ENCODE data around the gene FGF19.
"Not testable (repeated sequence)": the region's sequence is repeated elsewhere in the genome, so short reads cannot be mapped to it uniquely, and the experiment has no call there.

The FGF19 gene

GRCh38 chr11:69697469-69697843, 6.4 kb downstream of the FGF19 start:
- DNase-seq, result no peak
- H3K9me3 ChIP-seq (ENCODE audit: control extremely low read depth in 1 of 5, control insufficient read depth in 4 of 5, insufficient read depth in 2 of 5, low read depth in 1 of 5, low read length in 4 of 5), result peaks cover 0 to 6% (median 2%) of the 10 kb centered on the region in 5 experiments
- WGBS (ENCODE audit: insufficient coverage), result 94% methylated on average over 7 of the region's 8 CpGs
- H3K36me3 ChIP-seq (ENCODE audit: control insufficient read depth in 4 of 4, insufficient read depth in 4 of 4, low read length in 3 of 4), result no peaks in the 10 kb centered on the region
- peaks cover 0 to 5% (median 0%) of the 10 kb centered on the region in 4 experiments for H3K4me1 ChIP-seq (ENCODE audit: control extremely low read depth in 1 of 4, control insufficient read depth in 4 of 4, insufficient read depth in 4 of 4, low read length in 3 of 4)
- H3K4me3 ChIP-seq (ENCODE audit: control insufficient read depth in 1 of 7, extremely low read depth in 1 of 7, insufficient read depth in 4 of 7, low read depth in 2 of 7, low read length in 6 of 7), result no peak overlapping the region
- CTCF ChIA-PET, result interaction anchor here (1.6 kb wide), 1 partner anchor 9 kb away, joined by 6 read pairs; no protein-coding TSS in a partner anchor
- POLR2A ChIA-PET, result no interaction called here
- H3K27me3 ChIP-seq (replicated peaks in 2 of 5; ENCODE audit: control insufficient read depth in 4 of 5, insufficient read depth in 5 of 5, low read length in 4 of 5), result peaks cover 6 to 82% (median 27%) of the 10 kb centered on the region in 5 experiments
- H3K27ac ChIP-seq (ENCODE audit: insufficient read depth in 1 of 2, low read depth in 1 of 2, low read length in 2 of 2, poor library complexity in 1 of 2, severe bottlenecking in 2 of 2), result no peak overlapping the region

- Histone ChIP-seq H3K9me3 (ENCODE audit: control extremely low read depth in 1 of 5, control insufficient read depth in 4 of 5, insufficient read depth in 2 of 5, low read depth in 1 of 5, low read length in 4 of 5) (peaks cover 0 to 11% (median 5%) of the 10 kb centered on the region in 5 experiments), H3K27ac (ENCODE audit: insufficient read depth in 1 of 2, low read depth in 1 of 2, low read length in 2 of 2, poor library complexity in 1 of 2, severe bottlenecking in 2 of 2) (no peak overlapping the region), H3K36me3 (ENCODE audit: control insufficient read depth in 4 of 4, insufficient read depth in 4 of 4, low read length in 3 of 4) (no peaks in the 10 kb centered on the region), H3K4me3 (ENCODE audit: control insufficient read depth in 1 of 7, extremely low read depth in 1 of 7, insufficient read depth in 4 of 7, low read depth in 2 of 7, low read length in 6 of 7) (no peak overlapping the region), H3K27me3 (replicated peaks in 2 of 5; ENCODE audit: control insufficient read depth in 4 of 5, insufficient read depth in 5 of 5, low read length in 4 of 5) (peaks cover 6 to 81% (median 27%) of the 10 kb centered on the region in 5 experiments), H3K4me1 (ENCODE audit: control extremely low read depth in 1 of 4, control insufficient read depth in 4 of 4, insufficient read depth in 4 of 4, low read length in 3 of 4) (peaks cover 0 to 1% (median 0%) of the 10 kb centered on the region in 4 experiments)
- WGBS (ENCODE audit: insufficient coverage), result 83% methylated on average over 14 of the region's 15 CpGs
- ChIA-PET CTCF (interaction anchor here (1.6 kb wide), 1 partner anchor 10 kb away, joined by 6 read pairs; no protein-coding TSS in a partner anchor), POLR2A (no interaction called here)
- no peak for DNase-seq
Observed at GRCh38 chr11:69696749-69697468, 6.9 kb downstream of the FGF19 start.

- WGBS (ENCODE audit: insufficient coverage), result 94% methylated on average over 5 of the region's 6 CpGs
- H3K4me3 ChIP-seq (ENCODE audit: control insufficient read depth in 1 of 7, extremely low read depth in 1 of 7, insufficient read depth in 4 of 7, low read depth in 2 of 7, low read length in 6 of 7); POLR2A ChIA-PET; H3K36me3 ChIP-seq (ENCODE audit: control insufficient read depth in 4 of 4, insufficient read depth in 4 of 4, low read length in 3 of 4); H3K27ac ChIP-seq (ENCODE audit: insufficient read depth in 1 of 2, low read depth in 1 of 2, low read length in 2 of 2, poor library complexity in 1 of 2, severe bottlenecking in 2 of 2); H3K4me1 ChIP-seq (ENCODE audit: control extremely low read depth in 1 of 4, control insufficient read depth in 4 of 4, insufficient read depth in 4 of 4, low read length in 3 of 4); DNase-seq: not testable (repeated sequence)
- H3K9me3 ChIP-seq (ENCODE audit: control extremely low read depth in 1 of 5, control insufficient read depth in 4 of 5, insufficient read depth in 2 of 5, low read depth in 1 of 5, low read length in 4 of 5), result peaks cover 0 to 14% (median 9%) of the 10 kb centered on the region in 5 experiments
- H3K27me3 ChIP-seq (replicated peaks in 2 of 5; ENCODE audit: control insufficient read depth in 4 of 5, insufficient read depth in 5 of 5, low read length in 4 of 5), result peaks cover 6 to 77% (median 24%) of the 10 kb centered on the region in 5 experiments
- CTCF ChIA-PET, result interaction anchor here (1.6 kb wide), 1 partner anchor 11 kb away, joined by 6 read pairs; no protein-coding TSS in a partner anchor
Observed at GRCh38 chr11:69695995-69696394, 7.8 kb downstream of the FGF19 start.

GRCh38 chr11:69695581-69695980, 8.2 kb downstream of the FGF19 start:
- whole genome bisulfite sequencing (ENCODE audit: insufficient coverage), result 82% methylated on average over 2 of the region's 7 CpGs
- H3K4me1 ChIP-seq (ENCODE audit: control extremely low read depth in 1 of 4, control insufficient read depth in 4 of 4, insufficient read depth in 4 of 4, low read length in 3 of 4), result no peaks in the 10 kb centered on the region
- ChIA-PET POLR2A (no interaction called here), CTCF (no interaction called here)
- H3K36me3 ChIP-seq (ENCODE audit: control insufficient read depth in 4 of 4, insufficient read depth in 4 of 4, low read length in 3 of 4), result no peaks in the 10 kb centered on the region
- no peak overlapping the region for H3K4me3 ChIP-seq (ENCODE audit: control insufficient read depth in 1 of 7, extremely low read depth in 1 of 7, insufficient read depth in 4 of 7, low read depth in 2 of 7, low read length in 6 of 7)
- H3K27me3 ChIP-seq (replicated peaks in 2 of 5; ENCODE audit: control insufficient read depth in 4 of 5, insufficient read depth in 5 of 5, low read length in 4 of 5), result peaks cover 6 to 75% (median 22%) of the 10 kb centered on the region in 5 experiments
- DNase-seq, result no peak
- H3K9me3 ChIP-seq (ENCODE audit: control extremely low read depth in 1 of 5, control insufficient read depth in 4 of 5, insufficient read depth in 2 of 5, low read depth in 1 of 5, low read length in 4 of 5), result peaks cover 0 to 14% (median 9%) of the 10 kb centered on the region in 5 experiments
- H3K27ac ChIP-seq (ENCODE audit: insufficient read depth in 1 of 2, low read depth in 1 of 2, low read length in 2 of 2, poor library complexity in 1 of 2, severe bottlenecking in 2 of 2), result no peak overlapping the region

- no peak for DNase-seq
- peaks cover 0 to 14% (median 9%) of the 10 kb centered on the region in 5 experiments for H3K9me3 ChIP-seq (ENCODE audit: control extremely low read depth in 1 of 5, control insufficient read depth in 4 of 5, insufficient read depth in 2 of 5, low read depth in 1 of 5, low read length in 4 of 5)
- POLR2A ChIA-PET, result no interaction called here
- H3K27ac ChIP-seq (ENCODE audit: insufficient read depth in 1 of 2, low read depth in 1 of 2, low read length in 2 of 2, poor library complexity in 1 of 2, severe bottlenecking in 2 of 2), result no peak overlapping the region
- H3K27me3 ChIP-seq (replicated peaks in 2 of 5; ENCODE audit: control insufficient read depth in 4 of 5, insufficient read depth in 5 of 5, low read length in 4 of 5), result peaks cover 3 to 70% (median 17%) of the 10 kb centered on the region in 5 experiments
- WGBS (ENCODE audit: insufficient coverage), result 95% methylated on average over 8 of the region's 10 CpGs
- H3K4me3 ChIP-seq (ENCODE audit: control insufficient read depth in 1 of 7, extremely low read depth in 1 of 7, insufficient read depth in 4 of 7, low read depth in 2 of 7, low read length in 6 of 7), result no peak overlapping the region
- H3K36me3 ChIP-seq (ENCODE audit: control insufficient read depth in 4 of 4, insufficient read depth in 4 of 4, low read length in 3 of 4), result no peaks in the 10 kb centered on the region
- CTCF ChIA-PET, result no interaction called here
- no peaks in the 10 kb centered on the region for H3K4me1 ChIP-seq (ENCODE audit: control extremely low read depth in 1 of 4, control insufficient read depth in 4 of 4, insufficient read depth in 4 of 4, low read length in 3 of 4)
Observed at GRCh38 chr11:69694781-69695180, 9.0 kb downstream of the FGF19 start.

GRCh38 chr11:69692422-69692821, 11.4 kb downstream of the FGF19 start:
- peaks cover 3 to 48% (median 12%) of the 10 kb centered on the region in 5 experiments for H3K27me3 ChIP-seq (replicated peaks in 2 of 5; ENCODE audit: control insufficient read depth in 4 of 5, insufficient read depth in 5 of 5, low read length in 4 of 5)
- no peak for DNase-seq
- ChIA-PET CTCF (interaction anchor here (1.0 kb wide), 1 partner anchor 218 kb away, joined by 3 read pairs; no protein-coding TSS in a partner anchor), POLR2A (no interaction called here)
- H3K9me3 ChIP-seq (ENCODE audit: control extremely low read depth in 1 of 5, control insufficient read depth in 4 of 5, insufficient read depth in 2 of 5, low read depth in 1 of 5, low read length in 4 of 5), result peaks cover 0 to 14% (median 9%) of the 10 kb centered on the region in 5 experiments
- H3K4me3 ChIP-seq (ENCODE audit: control insufficient read depth in 1 of 7, extremely low read depth in 1 of 7, insufficient read depth in 4 of 7, low read depth in 2 of 7, low read length in 6 of 7), result no peak overlapping the region
- H3K36me3 ChIP-seq (ENCODE audit: control insufficient read depth in 4 of 4, insufficient read depth in 4 of 4, low read length in 3 of 4), result no peaks in the 10 kb centered on the region
- H3K4me1 ChIP-seq (ENCODE audit: control extremely low read depth in 1 of 4, control insufficient read depth in 4 of 4, insufficient read depth in 4 of 4, low read length in 3 of 4), result no peaks in the 10 kb centered on the region
- H3K27ac ChIP-seq (ENCODE audit: insufficient read depth in 1 of 2, low read depth in 1 of 2, low read length in 2 of 2, poor library complexity in 1 of 2, severe bottlenecking in 2 of 2), result no peak overlapping the region

- H3K4me3 ChIP-seq (ENCODE audit: control insufficient read depth in 1 of 7, extremely low read depth in 1 of 7, insufficient read depth in 4 of 7, low read depth in 2 of 7, low read length in 6 of 7), result no peak overlapping the region
- POLR2A ChIA-PET, result no interaction called here
- peaks cover 3 to 47% (median 12%) of the 10 kb centered on the region in 5 experiments for H3K27me3 ChIP-seq (replicated peaks in 2 of 5; ENCODE audit: control insufficient read depth in 4 of 5, insufficient read depth in 5 of 5, low read length in 4 of 5)
- CTCF ChIA-PET, result interaction anchor here (1.0 kb wide), 1 partner anchor 219 kb away, joined by 3 read pairs; no protein-coding TSS in a partner anchor
- H3K4me1 ChIP-seq (ENCODE audit: control extremely low read depth in 1 of 4, control insufficient read depth in 4 of 4, insufficient read depth in 4 of 4, low read length in 3 of 4), result no peaks in the 10 kb centered on the region
- WGBS (ENCODE audit: insufficient coverage), result 100% methylated on average over 2 of the region's 2 CpGs
- H3K9me3 ChIP-seq (ENCODE audit: control extremely low read depth in 1 of 5, control insufficient read depth in 4 of 5, insufficient read depth in 2 of 5, low read depth in 1 of 5, low read length in 4 of 5), result peaks cover 0 to 14% (median 9%) of the 10 kb centered on the region in 5 experiments
- no peak for DNase-seq
- H3K27ac ChIP-seq (ENCODE audit: insufficient read depth in 1 of 2, low read depth in 1 of 2, low read length in 2 of 2, poor library complexity in 1 of 2, severe bottlenecking in 2 of 2), result no peak overlapping the region
- no peaks in the 10 kb centered on the region for H3K36me3 ChIP-seq (ENCODE audit: control insufficient read depth in 4 of 4, insufficient read depth in 4 of 4, low read length in 3 of 4)
Observed at GRCh38 chr11:69691463-69691862, 12.4 kb downstream of the FGF19 start.
